B cell (primary cell): ENCODE results near the gene ZNF771. TPM values are rescaled to one million over a fixed set of nuclear protein-coding genes. Genes with fewer than 3 reads are reported as not detected.

ENCODE experiments used
- ATAC-seq: fragments of 200-7000 bp; cut with Tn5 transposase; one replicate; pipeline ENCODE4 v1.10.0; 2021; ENCODE audit warnings: low read depth, mild to moderate bottlenecking, moderate number of reproducible peaks, moderate library complexity
- CTCF ChIA-PET: fragments of 350-600 bp; sonication (Branson Sonifier 250); formaldehyde crosslinking; loops from one replicate; lab custom pipeline; 2021; ENCODE audit warnings: antibody characterized with exemption, inconsistent platforms; lab: Charles Lee
- POLR2A ChIA-PET: fragments of 350-600 bp; sonication (Branson Sonifier 250); formaldehyde crosslinking; loops from one replicate; lab custom pipeline; 2021; ENCODE audit warnings: antibody characterized with exemption; lab: Charles Lee
- DNase-seq: peaks from one replicate; pipeline ENCODE4 v3.0.0; 2013
- H2AFZ ChIP-seq: 2 replicates; pipeline ENCODE4 v1.6.1; 2012; ENCODE audit warnings: mild to moderate bottlenecking, low read depth, low read length; ENCODE audit not compliant: insufficient read depth, poor library complexity, severe bottlenecking
- H3K27ac ChIP-seq, 2 donors: 1 replicate in 1 of 2; 2 replicates in 1 of 2; pipeline ENCODE4 v1.5.1; 2012 to 2013; ENCODE audit warnings: low read length in 2 of 2, mild to moderate bottlenecking in 2 of 2, moderate library complexity in 1 of 2
- H3K27me3 ChIP-seq, 4 experiments: fragments of 200-600 bp in 1 of 4; sonication (generic) in 1 of 4; replicated peaks in 1 of 4; 1 replicate in 2 of 4; 2 replicates in 2 of 4; pipeline versions ENCODE4 v1.6.1 to v1.7.0; 2013 to 2016; ENCODE audit warnings: low read length in 3 of 4, mild to moderate bottlenecking in 2 of 4, mixed read lengths in 1 of 4, moderate library complexity in 1 of 4; ENCODE audit not compliant: insufficient read depth in 4 of 4, control insufficient read depth in 3 of 4; ENCODE audit errors: control extremely low read depth in 1 of 4
- H3K36me3 ChIP-seq, 2 experiments: replicated peaks in 1 of 2; 1 replicate in 1 of 2; 2 replicates in 1 of 2; pipeline versions ENCODE4 v1.6.1 to v1.7.1; 2013; ENCODE audit warnings: low read length in 1 of 2; ENCODE audit not compliant: insufficient read depth in 2 of 2, control insufficient read depth in 1 of 2; ENCODE audit errors: control extremely low read depth in 1 of 2, extremely low read depth in 1 of 2
- H3K4me1 ChIP-seq, 2 donors: fragments of 200-600 bp in 1 of 2; sonication (generic) in 1 of 2; 1 replicate in 1 of 2; 2 replicates in 1 of 2; pipeline versions ENCODE4 v1.5.1 to v1.6.1; 2013 to 2017; ENCODE audit warnings: low read length in 2 of 2; ENCODE audit not compliant: control insufficient read depth in 2 of 2, insufficient read depth in 2 of 2
- H3K4me2 ChIP-seq: replicated peaks from 2 replicates; pipeline ENCODE3; 2012; ENCODE audit warnings: mild to moderate bottlenecking, low read depth, low read length; ENCODE audit not compliant: poor library complexity, severe bottlenecking
- H3K4me3 ChIP-seq, 5 experiments: fragments of 200-600 bp in 1 of 5; sonication (generic) in 1 of 5; 1 replicate in 3 of 5; 2 replicates in 2 of 5; pipeline versions ENCODE4 v1.5.1 to v1.7.0; 2011 to 2016; ENCODE audit warnings: low read length in 4 of 5, mild to moderate bottlenecking in 4 of 5, low read depth in 2 of 5, control low read depth in 1 of 5, moderate library complexity in 1 of 5; ENCODE audit not compliant: insufficient read depth in 1 of 5; ENCODE audit errors: control extremely low read depth in 1 of 5, extremely low read depth in 1 of 5
- H3K79me2 ChIP-seq: fragments of 200-600 bp; sonication (generic); one replicate; pipeline ENCODE4 v1.6.0; 2016; ENCODE audit warnings: low read length; ENCODE audit not compliant: control insufficient read depth, insufficient read depth
- H3K9ac ChIP-seq: fragments of 200-600 bp; sonication (generic); 2 replicates; pipeline ENCODE4 v1.6.1; 2017; ENCODE audit warnings: mild to moderate bottlenecking, low read length, moderate library complexity
- H3K9me3 ChIP-seq, 3 donors: one replicate each; pipeline versions ENCODE4 v1.6.1 to v1.7.1; 2013; ENCODE audit warnings: low read length in 2 of 3; ENCODE audit not compliant: control insufficient read depth in 2 of 3, insufficient read depth in 1 of 3; ENCODE audit errors: control extremely low read depth in 1 of 3
- H4K20me1 ChIP-seq: 2 replicates; pipeline ENCODE4 v1.6.0; 2012; ENCODE audit warnings: mild to moderate bottlenecking, low read length; ENCODE audit not compliant: insufficient read depth, control insufficient read depth, poor library complexity, severe bottlenecking
- H3K27ac Mint-ChIP-seq: one replicate; pipeline ENCODE4 v1.8.0; 2021; ENCODE audit warnings: mixed read lengths
- H3K27me3 Mint-ChIP-seq: one replicate; pipeline ENCODE4 v1.8.0; 2021; ENCODE audit warnings: mixed read lengths
- H3K4me1 Mint-ChIP-seq: one replicate; pipeline ENCODE4 v1.8.0; 2021; ENCODE audit warnings: mixed read lengths
- H3K4me3 Mint-ChIP-seq: one replicate; pipeline ENCODE4 v1.8.0; 2021; ENCODE audit warnings: mixed read lengths
- H3K9me3 Mint-ChIP-seq: one replicate; pipeline ENCODE4 v1.8.0; 2022; ENCODE audit warnings: mixed read lengths; ENCODE audit not compliant: insufficient read depth
- EZH2 ChIP-seq: IDR thresholded peaks from 2 replicates; pipeline ENCODE4 v1.6.1; 2012; ENCODE audit warnings: borderline replicate concordance, low read depth, mild to moderate bottlenecking, moderate library complexity, low read length; ENCODE audit not compliant: insufficient read depth, poor library complexity, severe bottlenecking
- WGBS: methylation state at CpG from one replicate; pipeline ENCODE4 v1.1.5; 2013; ENCODE audit warnings: missing lambda C conversion rate; ENCODE audit not compliant: insufficient coverage; 5-methylcytosine and 5-hydroxymethylcytosine counted together
- intact Hi-C: fragments of 100-400 bp; cut with micrococcal nuclease; formaldehyde crosslinking; loops from one replicate; pipeline ENCODE4 v1.10.0; 2022
- polyA plus RNA-seq: library from polyadenylated mRNA; depleted of rRNA; stranded (reverse); fragments of >200 nt; gene quantifications from 2 replicates; pipeline ENCODE4 v1.2.3, GENCODE V29; 2012
- total RNA-seq, 2 donors: library from RNA; stranded (reverse); fragments of 120-200 nt in 1 of 2; gene quantifications; 1 replicate in 1 of 2; 2 replicates in 1 of 2; pipeline versions ENCODE4 v1.2.3 to v1.2.4, GENCODE V29; 2013 to 2022
- TF ChIP-seq, protein P1 (sequence below): fragments of 200-600 bp; IDR thresholded peaks from one replicate; pipeline ENCODE4 v1.8.0; 2022; ENCODE audit warnings: antibody characterized with exemption, mild to moderate bottlenecking

Gene ZNF771
- total and polyA plus RNA-seq, 2 donors (not counting 1 experiment from before 2014, with no cell fraction given): 4.1 to 6.6 TPM

- Mint-ChIP-seq H3K9me3 (no peaks in the 10 kb centered on the region), H3K4me1 (peaks cover 48% of the 10 kb centered on the region), H3K27me3 (no peaks in the 10 kb centered on the region), H3K27ac (peak overlapping the region; percentile 90), H3K4me3 (peak overlapping the region; percentile 86)
- DNase-seq (no peak), ATAC-seq (peak; percentile 1)
- H3K9ac ChIP-seq: peak overlapping the region; percentile 74
- peak overlapping the region; percentile 55 for H2AFZ ChIP-seq
- peaks cover 43% of the 10 kb centered on the region for H4K20me1 ChIP-seq
- peak overlapping the region in 4 of 5 experiments; percentile 46 to 77 (median 72) for H3K4me3 ChIP-seq
- peaks cover 45% of the 10 kb centered on the region for H3K79me2 ChIP-seq
- POLR2A ChIA-PET: interaction anchor here (0.6 to 2.2 kb wide), 10 partner anchors 13 to 312 kb away, joined by 3 to 13 read pairs (median 5); partner anchors contain the start of genes ALDOA, FBRS, SEPTIN1 and TBX6
- intact Hi-C loops: loop anchor here (1.0 to 10.0 kb wide), 14 partner anchors 8 to 1445 kb away; partner anchors contain the start of genes ALDOA, CD2BP2, FBRS and FBXL19
- peaks cover 25 to 35% of the 10 kb centered on the region in 2 donors for H3K4me1 ChIP-seq
- CTCF ChIA-PET: interaction anchor here (0.9 to 4.0 kb wide), 8 partner anchors 13 to 278 kb away, joined by 3 to 37 read pairs (median 8); partner anchors contain the start of genes SEPTIN1, ZNF48 and ZNF771
- H3K36me3 ChIP-seq: peaks cover 0 to 10% of the 10 kb centered on the region in 2 experiments
- H3K9me3 ChIP-seq: no peaks in the 10 kb centered on the region
- peak overlapping the region in 1 of 2 donors; percentile 65 for H3K27ac ChIP-seq
- TF ChIP-seq EZH2: no peak
- TF ChIP-seq, protein P1, sequence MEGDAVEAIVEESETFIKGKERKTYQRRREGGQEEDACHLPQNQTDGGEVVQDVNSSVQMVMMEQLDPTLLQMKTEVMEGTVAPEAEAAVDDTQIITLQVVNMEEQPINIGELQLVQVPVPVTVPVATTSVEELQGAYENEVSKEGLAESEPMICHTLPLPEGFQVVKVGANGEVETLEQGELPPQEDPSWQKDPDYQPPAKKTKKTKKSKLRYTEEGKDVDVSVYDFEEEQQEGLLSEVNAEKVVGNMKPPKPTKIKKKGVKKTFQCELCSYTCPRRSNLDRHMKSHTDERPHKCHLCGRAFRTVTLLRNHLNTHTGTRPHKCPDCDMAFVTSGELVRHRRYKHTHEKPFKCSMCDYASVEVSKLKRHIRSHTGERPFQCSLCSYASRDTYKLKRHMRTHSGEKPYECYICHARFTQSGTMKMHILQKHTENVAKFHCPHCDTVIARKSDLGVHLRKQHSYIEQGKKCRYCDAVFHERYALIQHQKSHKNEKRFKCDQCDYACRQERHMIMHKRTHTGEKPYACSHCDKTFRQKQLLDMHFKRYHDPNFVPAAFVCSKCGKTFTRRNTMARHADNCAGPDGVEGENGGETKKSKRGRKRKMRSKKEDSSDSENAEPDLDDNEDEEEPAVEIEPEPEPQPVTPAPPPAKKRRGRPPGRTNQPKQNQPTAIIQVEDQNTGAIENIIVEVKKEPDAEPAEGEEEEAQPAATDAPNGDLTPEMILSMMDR: no peak
- no peaks in the 10 kb centered on the region for H3K27me3 ChIP-seq
- under 1% methylated on average over 76 of the region's 76 CpGs for WGBS
- H3K4me2 ChIP-seq: peak overlapping the region; percentile 93
These were observed 37.4 kb upstream of the ZNF771 start for GRCh38 chr16:30369938-30370455.
